HepG2 (cell line): ENCODE results near the gene BAG3. TPM values are rescaled to one million over a fixed set of nuclear protein-coding genes. Genes with fewer than 3 reads are reported as not detected.

Experiments
- BCLAF1 ChIP-seq: fragments of 450-650 bp; IDR thresholded peaks from 2 replicates; pipeline ENCODE4 v1.6.1; 2017; ENCODE audit warnings: mild to moderate bottlenecking
- GPN1 ChIP-seq: sonication (generic); formaldehyde crosslinking; IDR thresholded peaks from 2 replicates; pipeline ENCODE4 v1.5.1; 2020; ENCODE audit warnings: missing genetic modification reagents, borderline replicate concordance
- MAF1 ChIP-seq: sonication (generic); formaldehyde crosslinking; IDR thresholded peaks from 2 replicates; pipeline ENCODE4 v1.5.0; 2020; ENCODE audit warnings: missing genetic modification reagents, borderline replicate concordance
- MLLT10 ChIP-seq: sonication (generic); formaldehyde crosslinking; IDR thresholded peaks from 2 replicates; pipeline ENCODE4 v1.4.0; 2020; ENCODE audit warnings: missing genetic modification reagents
- MTA3 ChIP-seq: sonication (generic); formaldehyde crosslinking; IDR thresholded peaks from 2 replicates; pipeline ENCODE4 v1.4.0; 2020; ENCODE audit warnings: missing genetic modification reagents
- NONO ChIP-seq, 2 experiments: fragments of 450-650 bp in 1 of 2; sonication (generic) in 1 of 2; formaldehyde crosslinking in 1 of 2; IDR thresholded peaks in 1 of 2; conservative IDR thresholded peaks in 1 of 2; 2 replicates each; pipeline versions ENCODE4 v1.6.1 to v1.8.0; 2017 to 2022; ENCODE audit warnings: mild to moderate bottlenecking in 1 of 2, missing genetic modification reagents in 1 of 2, moderate library complexity in 1 of 2
- PRPF4 ChIP-seq: fragments of 200-400 bp; formaldehyde crosslinking; IDR thresholded peaks from 2 replicates; pipeline ENCODE4 v1.6.1; 2016; ENCODE audit warnings: low read length, low read depth; ENCODE audit not compliant: poor library complexity, severe bottlenecking
- SMAD3 ChIP-seq: sonication (generic); formaldehyde crosslinking; IDR thresholded peaks from 2 replicates; pipeline ENCODE4 v1.4.0; 2020; ENCODE audit warnings: missing genetic modification reagents
- SMARCC2 ChIP-seq: fragments of 450-650 bp; IDR thresholded peaks from 2 replicates; pipeline ENCODE4 v1.6.1; 2017; ENCODE audit warnings: antibody characterized with exemption, mild to moderate bottlenecking
- SOX5 ChIP-seq: IDR thresholded peaks from 2 replicates; pipeline ENCODE4 v1.6.1; 2016; ENCODE audit warnings: borderline replicate concordance
- THRA ChIP-seq: sonication (generic); formaldehyde crosslinking; IDR thresholded peaks from 2 replicates; pipeline ENCODE4 v1.4.0; 2020; ENCODE audit warnings: missing genetic modification reagents, borderline replicate concordance
- XRCC5 ChIP-seq: fragments of 200-400 bp; formaldehyde crosslinking; optimal IDR thresholded peaks from 2 replicates; pipeline ENCODE3; 2017; ENCODE audit warnings: mild to moderate bottlenecking, low read length
- ZNF101 ChIP-seq: sonication (generic); formaldehyde crosslinking; IDR thresholded peaks from 2 replicates; pipeline ENCODE4 v1.4.0; 2020; ENCODE audit warnings: mild to moderate bottlenecking, low read depth, missing genetic modification reagents, borderline replicate concordance
- ZNF282 ChIP-seq: fragments of 450-650 bp; IDR thresholded peaks from 2 replicates; pipeline ENCODE4 v1.6.1; 2018; ENCODE audit not compliant: partially characterized antibody
- ZNF367 ChIP-seq: sonication (generic); formaldehyde crosslinking; IDR thresholded peaks from 2 replicates; pipeline ENCODE4 v1.4.0; 2020; ENCODE audit warnings: missing genetic modification reagents, borderline replicate concordance
- ZNF414 ChIP-seq: sonication (generic); formaldehyde crosslinking; IDR thresholded peaks from 2 replicates; pipeline ENCODE4 v1.5.0; 2020; ENCODE audit warnings: missing genetic modification reagents
- ZNF530 ChIP-seq: sonication (generic); formaldehyde crosslinking; IDR thresholded peaks from 2 replicates; pipeline ENCODE4 v1.5.0; 2020; ENCODE audit warnings: low read depth, mild to moderate bottlenecking, missing genetic modification reagents
- ZNF614 ChIP-seq: IDR thresholded peaks from 2 replicates; pipeline ENCODE4 v1.6.1; 2018; ENCODE audit warnings: missing biosample characterization, missing genetic modification reagents, inconsistent platforms, borderline replicate concordance
- ZNF720 ChIP-seq: sonication (generic); formaldehyde crosslinking; IDR thresholded peaks from 2 replicates; pipeline ENCODE4 v1.4.0; 2020; ENCODE audit warnings: missing genetic modification reagents
- ZNF782 ChIP-seq: sonication (generic); formaldehyde crosslinking; IDR thresholded peaks from 2 replicates; pipeline ENCODE4 v1.4.0; 2020; ENCODE audit warnings: missing genetic modification reagents, mild to moderate bottlenecking, borderline replicate concordance
- ZNF883 ChIP-seq: sonication (generic); formaldehyde crosslinking; IDR thresholded peaks from 2 replicates; pipeline ENCODE4 v1.5.1; 2020; ENCODE audit warnings: mild to moderate bottlenecking, missing genetic modification reagents; ENCODE audit errors: not compliant biosample characterization
- polyA plus RNA-seq, 8 experiments: library from polyadenylated mRNA; depleted of rRNA in 3 of 8; stranded (reverse) in 7 of 8; unstranded in 1 of 8; fragments of >200 nt; fragmentation: Illumina TruSeq in 4 of 8; extraction: Trizol in 4 of 8; gene quantifications; 2 replicates each; pipeline versions ENCODE4 v1.2.1 to v1.2.3, GENCODE V29; 2011 to 2016; ENCODE audit warnings: low read depth in 4 of 8, missing spikeins in 1 of 8, mixed read lengths in 1 of 8; ENCODE audit not compliant: insufficient read depth in 1 of 8
- total RNA-seq, 5 experiments: library from RNA; depleted of rRNA; stranded (reverse); fragments of >200 nt; fragmentation: Illumina TruSeq; extraction: Trizol; gene quantifications; 2 replicates each; pipeline ENCODE4 v1.2.3, GENCODE V29; 2016; ENCODE audit warnings: low read depth in 1 of 5
- TF ChIP-seq, protein P1 (sequence below): sonication (generic); formaldehyde crosslinking; IDR thresholded peaks from 2 replicates; pipeline ENCODE4 v1.9.0; 2021; ENCODE audit warnings: missing genetic modification reagents, mild to moderate bottlenecking, borderline replicate concordance

BAG3 gene
- total and polyA plus RNA-seq, 2 of the 13 experiments (the other 11 are each of a cell fraction or from before 2014, with no cell fraction given) = 2.9 to 6.7 TPM

- TF ChIP-seq ZNF883 (CRISPR knock-in tag) (no peak), XRCC5 (peak; percentile 53), THRA (CRISPR knock-in tag) (no peak), ZNF614 (CRISPR knock-in tag) (no peak), MAF1 (CRISPR knock-in tag) (no peak), ZNF530 (CRISPR knock-in tag) (no peak), ZNF782 (CRISPR knock-in tag) (no peak), MLLT10 (CRISPR knock-in tag) (no peak), GPN1 (CRISPR knock-in tag) (no peak), NONO (IDR thresholded peaks at IDR 0.05) (no peak), NONO (CRISPR knock-in tag; conservative IDR thresholded peaks at IDR 0.05) (no peak), PRPF4 (no peak), ZNF367 (CRISPR knock-in tag) (no peak), SMARCC2 (no peak), SMAD3 (CRISPR knock-in tag) (no peak), ZNF282 (no peak), ZNF414 (CRISPR knock-in tag) (no peak), BCLAF1 (no peak), MTA3 (no peak), SOX5 (no peak), ZNF101 (CRISPR knock-in tag) (no peak), ZNF720 (CRISPR knock-in tag) (no peak)
- TF ChIP-seq, protein P1, sequence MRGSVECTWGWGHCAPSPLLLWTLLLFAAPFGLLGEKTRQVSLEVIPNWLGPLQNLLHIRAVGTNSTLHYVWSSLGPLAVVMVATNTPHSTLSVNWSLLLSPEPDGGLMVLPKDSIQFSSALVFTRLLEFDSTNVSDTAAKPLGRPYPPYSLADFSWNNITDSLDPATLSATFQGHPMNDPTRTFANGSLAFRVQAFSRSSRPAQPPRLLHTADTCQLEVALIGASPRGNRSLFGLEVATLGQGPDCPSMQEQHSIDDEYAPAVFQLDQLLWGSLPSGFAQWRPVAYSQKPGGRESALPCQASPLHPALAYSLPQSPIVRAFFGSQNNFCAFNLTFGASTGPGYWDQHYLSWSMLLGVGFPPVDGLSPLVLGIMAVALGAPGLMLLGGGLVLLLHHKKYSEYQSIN (CRISPR knock-in tag) = no peak
Observed at GRCh38 chr10:119616882-119617570, 34.2 kb upstream of the BAG3 start (continued).
